ENCODE measurements around the gene EIF4H.
A peak's percentile ranks its signal among the peaks of the same experiment; 100 is the strongest.
"Not testable (repeated sequence)": the region's sequence is repeated elsewhere in the genome, so short reads cannot be mapped to it uniquely, and the experiment has no call there.

Gene EIF4H

GRCh38 chr7:74223711-74224510 lies 49.8 kb downstream of the EIF4H start:
- Histone ChIP-seq H3K27me3 (no peaks in the 10 kb centered on the region), H3K4me3 (ENCODE audit: low read depth in 1 of 2, low read length in 1 of 2) (no peak overlapping the region), H3K27ac (peak overlapping the region; percentile 93), H3K9me3 (no peaks in the 10 kb centered on the region), H3K4me1 (ENCODE audit: control insufficient read depth in 1 of 2, insufficient read depth in 1 of 2, low read depth in 1 of 2, low read length in 1 of 2) (peaks cover 55 to 71% of the 10 kb centered on the region in 2 experiments), H3K36me3 (peaks cover 75% of the 10 kb centered on the region)
- TF ChIP-seq, protein P1, sequence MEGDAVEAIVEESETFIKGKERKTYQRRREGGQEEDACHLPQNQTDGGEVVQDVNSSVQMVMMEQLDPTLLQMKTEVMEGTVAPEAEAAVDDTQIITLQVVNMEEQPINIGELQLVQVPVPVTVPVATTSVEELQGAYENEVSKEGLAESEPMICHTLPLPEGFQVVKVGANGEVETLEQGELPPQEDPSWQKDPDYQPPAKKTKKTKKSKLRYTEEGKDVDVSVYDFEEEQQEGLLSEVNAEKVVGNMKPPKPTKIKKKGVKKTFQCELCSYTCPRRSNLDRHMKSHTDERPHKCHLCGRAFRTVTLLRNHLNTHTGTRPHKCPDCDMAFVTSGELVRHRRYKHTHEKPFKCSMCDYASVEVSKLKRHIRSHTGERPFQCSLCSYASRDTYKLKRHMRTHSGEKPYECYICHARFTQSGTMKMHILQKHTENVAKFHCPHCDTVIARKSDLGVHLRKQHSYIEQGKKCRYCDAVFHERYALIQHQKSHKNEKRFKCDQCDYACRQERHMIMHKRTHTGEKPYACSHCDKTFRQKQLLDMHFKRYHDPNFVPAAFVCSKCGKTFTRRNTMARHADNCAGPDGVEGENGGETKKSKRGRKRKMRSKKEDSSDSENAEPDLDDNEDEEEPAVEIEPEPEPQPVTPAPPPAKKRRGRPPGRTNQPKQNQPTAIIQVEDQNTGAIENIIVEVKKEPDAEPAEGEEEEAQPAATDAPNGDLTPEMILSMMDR (IDR thresholded peaks at IDR 0.05) = no peak

DNA sequence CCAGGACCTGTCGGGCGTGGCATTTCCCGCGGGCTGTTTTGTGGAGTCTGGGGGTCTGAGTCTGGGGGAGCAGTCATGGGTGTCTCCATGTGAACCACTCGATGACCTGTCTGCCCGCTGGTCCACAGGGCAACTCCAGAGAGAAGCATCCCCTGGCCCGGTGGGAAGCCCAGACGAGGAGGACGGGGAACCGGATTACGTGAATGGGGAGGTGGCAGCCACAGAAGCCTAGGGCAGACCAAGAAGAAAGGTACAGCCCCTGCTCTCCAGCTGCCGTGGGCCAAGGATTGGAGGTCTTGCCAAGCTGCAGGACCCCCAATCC lies 50.3 kb downstream of the EIF4H start:
- Histone ChIP-seq H3K36me3 (peaks cover 77% of the 10 kb centered on the region), H3K4me3 (ENCODE audit: low read depth in 1 of 2, low read length in 1 of 2) (no peak overlapping the region), H3K4me1 (ENCODE audit: control insufficient read depth in 1 of 2, insufficient read depth in 1 of 2, low read depth in 1 of 2, low read length in 1 of 2) (peaks cover 55 to 72% of the 10 kb centered on the region in 2 experiments), H3K27me3 (no peaks in the 10 kb centered on the region), H3K27ac (peak overlapping the region; percentile 93), H3K9me3 (no peaks in the 10 kb centered on the region)
- TF ChIP-seq, protein P1 (IDR thresholded peaks at IDR 0.05) = no peak

DNA sequence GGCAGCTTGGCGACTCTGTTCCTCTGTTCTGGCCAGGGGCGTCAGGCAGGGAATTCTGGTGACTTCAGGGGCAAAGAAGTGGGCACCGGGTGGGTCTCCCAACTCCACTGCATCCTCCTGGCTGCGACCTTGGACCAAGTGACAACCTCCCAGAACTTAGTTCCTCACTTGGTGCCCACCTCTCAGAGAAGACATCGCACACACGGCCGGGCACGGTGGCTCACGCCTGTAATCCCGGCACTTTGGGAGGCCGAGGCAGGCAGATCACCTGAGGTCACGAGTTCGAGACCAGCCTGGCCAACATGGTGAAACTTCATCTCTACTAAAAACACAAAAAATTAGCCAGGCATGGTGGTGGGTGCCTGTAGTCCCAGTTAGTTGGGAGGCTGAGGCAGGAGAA lies 50.8 kb downstream of the EIF4H start:
- H3K4me3 ChIP-seq (ENCODE audit: low read depth in 1 of 2, low read length in 1 of 2) = peak overlapping the region in 1 of 2 experiments; percentile 57
- H3K9me3 ChIP-seq, H3K27me3 ChIP-seq: not testable (repeated sequence)
- H3K36me3 ChIP-seq = peaks cover 76% of the 10 kb centered on the region
- peaks cover 55 to 72% of the 10 kb centered on the region in 2 experiments for H3K4me1 ChIP-seq (ENCODE audit: control insufficient read depth in 1 of 2, insufficient read depth in 1 of 2, low read depth in 1 of 2, low read length in 1 of 2)
- H3K27ac ChIP-seq = peak overlapping the region; percentile 93

DNA sequence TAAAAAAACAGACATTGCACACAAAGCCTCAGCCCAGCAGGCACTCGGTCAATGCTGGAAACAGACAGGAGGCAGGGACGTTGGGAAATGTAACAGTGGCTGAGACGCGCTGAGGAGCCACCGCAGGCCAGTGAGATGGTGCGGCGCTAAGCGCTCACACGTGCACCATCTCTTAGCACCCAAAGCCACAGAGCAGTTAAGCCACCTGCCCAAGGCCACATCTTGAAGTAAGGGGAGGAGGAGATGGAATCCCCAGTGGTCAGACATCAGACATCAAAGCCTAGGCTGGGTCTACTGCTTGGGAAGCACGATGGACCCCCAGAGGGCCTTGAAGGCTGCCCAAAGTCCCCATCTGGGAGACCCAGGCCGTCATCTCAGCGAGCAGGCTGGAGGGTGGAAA lies 51.2 kb downstream of the EIF4H start:
- H3K4me1 ChIP-seq (ENCODE audit: control insufficient read depth in 1 of 2, insufficient read depth in 1 of 2, low read depth in 1 of 2, low read length in 1 of 2) = peaks cover 55 to 72% of the 10 kb centered on the region in 2 experiments
- peak overlapping the region; percentile 93 for H3K27ac ChIP-seq
- H3K36me3 ChIP-seq = peaks cover 71% of the 10 kb centered on the region
- peak overlapping the region in 1 of 2 experiments; percentile 57 for H3K4me3 ChIP-seq (ENCODE audit: low read depth in 1 of 2, low read length in 1 of 2)
- TF ChIP-seq, protein P1 (IDR thresholded peaks at IDR 0.05) = no peak
- no peaks in the 10 kb centered on the region for H3K27me3 ChIP-seq
- H3K9me3 ChIP-seq = no peaks in the 10 kb centered on the region

- Histone ChIP-seq H3K27me3 (no peaks in the 10 kb centered on the region), H3K27ac (peak overlapping the region; percentile 93), H3K4me3 (ENCODE audit: low read depth in 1 of 2, low read length in 1 of 2) (peak overlapping the region; percentile 46 to 57), H3K4me1 (ENCODE audit: control insufficient read depth in 1 of 2, insufficient read depth in 1 of 2, low read depth in 1 of 2, low read length in 1 of 2) (peaks cover 60 to 77% of the 10 kb centered on the region in 2 experiments), H3K9me3 (no peaks in the 10 kb centered on the region), H3K36me3 (peaks cover 64% of the 10 kb centered on the region)
- TF ChIP-seq, protein P1 (IDR thresholded peaks at IDR 0.05) = no peak
These were observed 52.5 kb downstream of the EIF4H start for GRCh38 chr7:74226633-74227032.

Measured in neutrophil (primary cell).